Endothelial cell (in vitro differentiated cells): ENCODE data around the gene ASTE1. TPM values are rescaled to one million over a fixed set of nuclear protein-coding genes. Genes with fewer than 3 reads are reported as not detected.
A peak's percentile ranks its signal among the peaks of the same experiment; 100 is the strongest.
"Not testable (repeated sequence)": the region's sequence is repeated elsewhere in the genome, so short reads cannot be mapped to it uniquely, and the experiment has no call there.

ENCODE experiments used
- DNase-seq: peaks from one replicate; pipeline ENCODE4 v3.0.0; 2021; ENCODE audit warnings: low spot score
- H3K27ac Mint-ChIP-seq: one replicate; pipeline ENCODE4 v1.8.0; 2021; ENCODE audit warnings: mixed read lengths, inconsistent platforms; ENCODE audit not compliant: unreplicated experiment
- H3K27me3 Mint-ChIP-seq: one replicate; pipeline ENCODE4 v1.8.0; 2021; ENCODE audit warnings: mild to moderate bottlenecking, moderate library complexity, mixed read lengths, inconsistent platforms; ENCODE audit not compliant: unreplicated experiment
- H3K36me3 Mint-ChIP-seq: one replicate; pipeline ENCODE4 v1.8.0; 2021; ENCODE audit warnings: mild to moderate bottlenecking, low read depth, mixed read lengths, inconsistent platforms; ENCODE audit not compliant: unreplicated experiment
- H3K4me1 Mint-ChIP-seq: one replicate; pipeline ENCODE4 v1.8.0; 2021; ENCODE audit warnings: mild to moderate bottlenecking, mixed read lengths, inconsistent platforms; ENCODE audit not compliant: unreplicated experiment
- H3K4me3 Mint-ChIP-seq: one replicate; pipeline ENCODE4 v1.8.0; 2021; ENCODE audit warnings: mild to moderate bottlenecking, mixed read lengths, inconsistent platforms; ENCODE audit not compliant: unreplicated experiment
- H3K9me3 Mint-ChIP-seq: one replicate; pipeline ENCODE4 v1.8.0; 2021; ENCODE audit warnings: mixed read lengths, inconsistent platforms; ENCODE audit not compliant: unreplicated experiment
- CTCF ChIP-seq: fragments of 200-600 bp; sonication (generic); IDR thresholded peaks from one replicate; pipeline ENCODE4 v1.5.0; 2021; ENCODE audit warnings: antibody characterized with exemption; ENCODE audit not compliant: unreplicated experiment
- total RNA-seq: library from RNA; stranded (reverse); fragmentation: NEBNext Ultra II Directional; extraction: Animal tissue kit (Norgen Biotek cat#: 25700); gene quantifications from one replicate; pipeline ENCODE4 v1.2.1, GENCODE V29; 2021; ENCODE audit not compliant: unreplicated experiment

The ASTE1 gene
- total RNA-seq, 1 donor from 2014 or later: 5.5 TPM

GRCh38 chr3:130979117-130979516 lies 47.5 kb downstream of the ASTE1 start:
- H3K4me1 Mint-ChIP-seq: no peaks in the 10 kb centered on the region
- TF ChIP-seq CTCF: no peak
- DNase-seq: no peak
- H3K4me3 Mint-ChIP-seq: no peak overlapping the region
- no peak overlapping the region for H3K27ac Mint-ChIP-seq
- no peaks in the 10 kb centered on the region for H3K9me3 Mint-ChIP-seq
- peaks cover 9% of the 10 kb centered on the region for H3K36me3 Mint-ChIP-seq
- H3K27me3 Mint-ChIP-seq: no peaks in the 10 kb centered on the region

GRCh38 chr3:130976706-130977105 lies 49.9 kb downstream of the ASTE1 start:
- DNase-seq: no peak
- no peaks in the 10 kb centered on the region for H3K9me3 Mint-ChIP-seq
- H3K27ac Mint-ChIP-seq: no peak overlapping the region
- H3K27me3 Mint-ChIP-seq: no peaks in the 10 kb centered on the region
- TF ChIP-seq CTCF: no peak
- H3K36me3 Mint-ChIP-seq: peaks cover 17% of the 10 kb centered on the region
- no peak overlapping the region for H3K4me3 Mint-ChIP-seq
- no peaks in the 10 kb centered on the region for H3K4me1 Mint-ChIP-seq

- H3K4me1 Mint-ChIP-seq: no peaks in the 10 kb centered on the region
- no peaks in the 10 kb centered on the region for H3K9me3 Mint-ChIP-seq
- DNase-seq: no peak
- H3K27ac Mint-ChIP-seq: no peak overlapping the region
- TF ChIP-seq CTCF: no peak
- H3K4me3 Mint-ChIP-seq: no peak overlapping the region
- H3K27me3 Mint-ChIP-seq: peaks cover under 1% of the 10 kb centered on the region
- H3K36me3 Mint-ChIP-seq: peaks cover 25% of the 10 kb centered on the region
Measured at GRCh38 chr3:130975251-130975650, 51.4 kb downstream of the ASTE1 start.

GRCh38 chr3:130974201-130974600 lies 52.4 kb downstream of the ASTE1 start:
- Mint-ChIP-seq H3K4me3 (no peak overlapping the region), H3K27me3 (peaks cover 1% of the 10 kb centered on the region), H3K27ac (no peak overlapping the region), H3K4me1 (no peaks in the 10 kb centered on the region), H3K9me3 (no peaks in the 10 kb centered on the region), H3K36me3 (peaks cover 30% of the 10 kb centered on the region)
- no peak for TF ChIP-seq CTCF
- DNase-seq: no peak

GRCh38 chr3:130973406-130973805 lies 53.2 kb downstream of the ASTE1 start:
- H3K4me1 Mint-ChIP-seq: no peaks in the 10 kb centered on the region
- no peak overlapping the region for H3K4me3 Mint-ChIP-seq
- no peak overlapping the region for H3K27ac Mint-ChIP-seq
- TF ChIP-seq CTCF: no peak
- peaks cover 1% of the 10 kb centered on the region for H3K27me3 Mint-ChIP-seq
- no peak for DNase-seq
- H3K36me3 Mint-ChIP-seq: peaks cover 34% of the 10 kb centered on the region
- H3K9me3 Mint-ChIP-seq: no peaks in the 10 kb centered on the region

GRCh38 chr3:130972592-130972991 lies 54.0 kb downstream of the ASTE1 start:
- H3K27me3 Mint-ChIP-seq, H3K9me3 Mint-ChIP-seq, H3K27ac Mint-ChIP-seq, DNase-seq, H3K4me1 Mint-ChIP-seq: not testable (repeated sequence)
- Mint-ChIP-seq H3K36me3 (peaks cover 37% of the 10 kb centered on the region), H3K4me3 (peak overlapping the region; percentile 33)
